IMR-90 (cell line): ENCODE data around the gene SASH1.

ENCODE experiments used
- POLR2A ChIP-seq: IDR thresholded peaks from 2 replicates; pipeline ENCODE4 v1.6.1; 2012; ENCODE audit warnings: mild to moderate bottlenecking, low read depth, low read length
- TF ChIP-seq, protein P1 (sequence below): conservative IDR thresholded peaks from 2 replicates; pipeline ENCODE4 v1.5.1; 2012; ENCODE audit warnings: mild to moderate bottlenecking, low read depth, low read length, improper control_type of control experiment

DNA sequence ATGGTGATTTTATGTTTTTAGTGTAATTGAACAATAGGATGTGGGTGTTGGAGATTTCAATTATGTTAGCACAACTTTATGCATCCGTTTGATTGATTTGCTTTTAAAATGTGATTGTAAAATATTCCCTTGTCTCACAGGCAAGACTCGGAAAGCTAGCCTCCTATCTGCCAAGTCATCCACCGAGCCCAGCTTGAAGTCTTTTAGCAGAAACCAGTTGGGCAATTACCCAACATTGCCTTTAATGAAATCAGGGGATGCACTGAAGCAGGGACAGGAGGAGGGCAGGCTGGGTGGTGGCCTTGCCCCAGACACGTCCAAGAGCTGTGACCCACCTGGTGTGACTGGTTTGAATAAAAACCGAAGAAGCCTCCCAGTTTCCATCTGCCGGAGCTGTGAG lies 200.9 kb downstream of the SASH1 start:
- TF ChIP-seq, protein P1, sequence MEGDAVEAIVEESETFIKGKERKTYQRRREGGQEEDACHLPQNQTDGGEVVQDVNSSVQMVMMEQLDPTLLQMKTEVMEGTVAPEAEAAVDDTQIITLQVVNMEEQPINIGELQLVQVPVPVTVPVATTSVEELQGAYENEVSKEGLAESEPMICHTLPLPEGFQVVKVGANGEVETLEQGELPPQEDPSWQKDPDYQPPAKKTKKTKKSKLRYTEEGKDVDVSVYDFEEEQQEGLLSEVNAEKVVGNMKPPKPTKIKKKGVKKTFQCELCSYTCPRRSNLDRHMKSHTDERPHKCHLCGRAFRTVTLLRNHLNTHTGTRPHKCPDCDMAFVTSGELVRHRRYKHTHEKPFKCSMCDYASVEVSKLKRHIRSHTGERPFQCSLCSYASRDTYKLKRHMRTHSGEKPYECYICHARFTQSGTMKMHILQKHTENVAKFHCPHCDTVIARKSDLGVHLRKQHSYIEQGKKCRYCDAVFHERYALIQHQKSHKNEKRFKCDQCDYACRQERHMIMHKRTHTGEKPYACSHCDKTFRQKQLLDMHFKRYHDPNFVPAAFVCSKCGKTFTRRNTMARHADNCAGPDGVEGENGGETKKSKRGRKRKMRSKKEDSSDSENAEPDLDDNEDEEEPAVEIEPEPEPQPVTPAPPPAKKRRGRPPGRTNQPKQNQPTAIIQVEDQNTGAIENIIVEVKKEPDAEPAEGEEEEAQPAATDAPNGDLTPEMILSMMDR: no peak
- no peak for TF ChIP-seq POLR2A
